ENCODE results near the gene VPS36. TPM values are rescaled to one million over a fixed set of nuclear protein-coding genes. Genes with fewer than 3 reads are reported as not detected.
A peak's percentile ranks its signal among the peaks of the same experiment; 100 is the strongest.

VPS36 gene
- total RNA-seq, 1 experiment from 2014 or later, result 29.2 TPM

GRCh38 chr13:52449331-52450011, 963 bp downstream of the VPS36 start:
- Histone ChIP-seq H2AFZ (ENCODE audit: low read length) (no peak overlapping the region), H3K4me1 (ENCODE audit: insufficient read depth, low read length) (no peaks in the 10 kb centered on the region; the same call in 1 of the 2 replicates), H3K4ac (ENCODE audit: low read depth, low read length) (no peak overlapping the region), H2BK120ac (ENCODE audit: low read depth, low read length, poor library complexity, severe bottlenecking) (no peak overlapping the region), H2BK5ac (ENCODE audit: insufficient read length, low read length) (no peak overlapping the region), H3K27ac (ENCODE audit: insufficient read length, low read depth, low read length) (no peak overlapping the region), H3K9ac (ENCODE audit: extremely low read depth, insufficient read length, low read length) (peak overlapping the region; percentile 80), H4K91ac (ENCODE audit: insufficient read length, low read depth, low read length) (no peak overlapping the region), H3K56ac (ENCODE audit: insufficient read length, low read depth, low read length) (no peak overlapping the region), H2BK15ac (ENCODE audit: low read depth, low read length) (no peak overlapping the region), H4K8ac (replicated peaks; ENCODE audit: insufficient read length, low read depth, low read length) (no peak overlapping the region), H3K9me3 (ENCODE audit: control insufficient read depth, low read depth, low read length) (no peaks in the 10 kb centered on the region), H3K14ac (ENCODE audit: insufficient read depth, low read length) (peak overlapping the region; percentile 92), H2BK20ac (ENCODE audit: low read depth, low read length, poor library complexity, severe bottlenecking) (no peak overlapping the region), H3K27me3 (ENCODE audit: insufficient read depth, low read length) (no peaks in the 10 kb centered on the region), H3K23ac (ENCODE audit: insufficient read length, low read depth, low read length) (no peak overlapping the region), H3K4me2 (ENCODE audit: insufficient read depth, insufficient read length, low read length) (peak overlapping the region; percentile 67), H3K79me2 (ENCODE audit: insufficient read depth, low read length) (peaks cover 12% of the 10 kb centered on the region; the same call in 1 of the 2 replicates), H2AK5ac (ENCODE audit: insufficient read length, low read length) (no peak overlapping the region), H2BK12ac (ENCODE audit: insufficient read length, low read depth, low read length) (no peak overlapping the region), H3K79me1 (ENCODE audit: insufficient read depth, low read depth, low read length, poor library complexity, severe bottlenecking) (no peaks in the 10 kb centered on the region), H3K23me2 (ENCODE audit: insufficient read length, low read depth, low read length, poor library complexity, severe bottlenecking) (peaks cover 3% of the 10 kb centered on the region), H3K18ac (ENCODE audit: insufficient read length, low read depth, low read length) (peak overlapping the region; percentile 47), H4K20me1 (ENCODE audit: control insufficient read depth, insufficient read depth, insufficient read length) (no peaks in the 10 kb centered on the region), H3T11ph (ENCODE audit: low read length) (no peak overlapping the region), H4K5ac (ENCODE audit: insufficient read length, low read depth, low read length) (no peak overlapping the region)
- peak overlapping the region in 2 of 3 experiments; percentile 93 to 97; a peak in 3 of 7 replicates for H3K27ac Mint-ChIP-seq
- H3K4me3 Mint-ChIP-seq, result peak overlapping the region; percentile 92 to 97
- peaks cover 0 to 8% (median 0%) of the 10 kb centered on the region in 3 experiments; a peak in 3 of 7 replicates for H3K36me3 Mint-ChIP-seq (ENCODE audit: insufficient read depth in 1 of 3, low read depth in 3 of 3)
- WGBS (ENCODE audit: extremely low coverage, insufficient read length, low lambda C conversion rate), result no CpG with 5 or more reads among the region's 10 CpGs
- no peak for DNase-seq
- TF ChIP-seq CTCF (conservative IDR thresholded peaks at IDR 0.05), result no peak
- no peaks in the 10 kb centered on the region; a peak in 2 of 5 replicates for H3K9me3 Mint-ChIP-seq
- H3K4me1 Mint-ChIP-seq, result peaks cover 19 to 22% of the 10 kb centered on the region in 2 experiments
- no peaks in the 10 kb centered on the region; the same call in 1 of the 2 replicates for H3K27me3 Mint-ChIP-seq (ENCODE audit: low read depth)
